Measurements from ENCODE around the gene STK32A. TPM values are rescaled to one million over a fixed set of nuclear protein-coding genes. Genes with fewer than 3 reads are reported as not detected.
A peak's percentile ranks its signal among the peaks of the same experiment; 100 is the strongest.

The STK32A gene
- total RNA-seq, 2 experiments from 2014 or later: not detected

DNA sequence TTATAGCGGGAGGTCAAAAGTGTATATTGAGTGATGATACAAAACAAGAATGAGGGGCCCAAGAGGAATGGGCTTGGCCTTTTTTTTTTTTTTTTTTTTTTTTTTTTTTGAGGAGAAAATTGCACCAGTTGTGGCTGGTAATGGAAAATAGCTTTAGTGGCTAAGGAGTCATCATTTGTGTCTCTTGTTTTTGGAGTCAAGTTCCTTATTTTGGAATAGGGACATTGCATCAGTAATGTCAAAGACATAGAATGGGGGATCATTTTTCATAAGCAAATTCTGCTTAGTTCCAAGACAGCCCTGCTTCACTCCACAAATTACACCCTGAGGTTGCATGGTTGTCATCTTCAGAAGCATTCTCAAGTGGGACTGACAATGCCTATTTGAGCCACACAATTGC is 137.4 kb downstream of the STK32A start:
- Mint-ChIP-seq H3K27ac (no peak overlapping the region), H3K27me3 (peaks cover 6% of the 10 kb centered on the region), H3K9me3 (ENCODE audit: low read depth) (no peaks in the 10 kb centered on the region), H3K4me3 (no peak overlapping the region), H3K4me1 (no peaks in the 10 kb centered on the region), H3K36me3 (no peaks in the 10 kb centered on the region)
- DNase-seq: no peak
- CTCF ChIA-PET: no interaction called here
- no peak for ATAC-seq

GRCh38 chr5:147373328-147373727 is 138.5 kb downstream of the STK32A start:
- H3K27me3 Mint-ChIP-seq: peaks cover 6% of the 10 kb centered on the region
- CTCF ChIA-PET: no interaction called here
- no peak overlapping the region for H3K4me3 Mint-ChIP-seq
- DNase-seq: no peak
- H3K4me1 Mint-ChIP-seq: no peaks in the 10 kb centered on the region
- no peak overlapping the region for H3K27ac Mint-ChIP-seq
- H3K36me3 Mint-ChIP-seq: no peaks in the 10 kb centered on the region
- no peaks in the 10 kb centered on the region for H3K9me3 Mint-ChIP-seq (ENCODE audit: low read depth)
- no peak for ATAC-seq

DNA sequence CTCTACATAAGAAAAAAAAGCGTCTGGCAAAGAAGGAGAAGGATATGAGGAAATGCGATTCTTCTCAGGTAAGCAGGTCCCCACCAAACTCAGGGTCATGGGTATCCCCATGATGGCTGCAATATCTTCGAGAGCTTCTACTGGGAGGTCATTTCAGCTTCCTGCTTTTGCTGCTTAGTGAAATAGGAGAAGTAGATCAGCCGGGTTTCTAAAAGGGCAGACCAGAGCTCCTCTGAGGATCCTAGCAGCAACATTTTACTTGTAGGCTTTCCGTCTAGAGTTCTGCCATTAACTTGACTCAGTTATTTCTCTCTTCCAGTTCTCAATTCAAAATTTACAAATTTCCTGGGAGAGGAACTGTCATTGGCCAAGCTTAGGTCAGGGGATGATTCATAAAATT is 140.3 kb downstream of the STK32A start:
- Mint-ChIP-seq H3K4me3 (no peak overlapping the region), H3K9me3 (ENCODE audit: low read depth) (peaks cover 3% of the 10 kb centered on the region), H3K4me1 (no peaks in the 10 kb centered on the region), H3K27ac (no peak overlapping the region), H3K27me3 (peaks cover 6% of the 10 kb centered on the region), H3K36me3 (no peaks in the 10 kb centered on the region)
- ATAC-seq: no peak
- DNase-seq: no peak
- CTCF ChIA-PET: no interaction called here

- Mint-ChIP-seq H3K4me1 (no peaks in the 10 kb centered on the region), H3K4me3 (no peak overlapping the region), H3K36me3 (no peaks in the 10 kb centered on the region), H3K9me3 (ENCODE audit: low read depth) (peaks cover 3% of the 10 kb centered on the region), H3K27ac (no peak overlapping the region), H3K27me3 (no peaks in the 10 kb centered on the region)
- no peak for DNase-seq
- no peak for ATAC-seq
- CTCF ChIA-PET: no interaction called here
Observed at GRCh38 chr5:147377682-147378081, 142.9 kb downstream of the STK32A start.

- Mint-ChIP-seq H3K27ac (no peak overlapping the region), H3K27me3 (no peaks in the 10 kb centered on the region), H3K9me3 (ENCODE audit: low read depth) (peaks cover 3% of the 10 kb centered on the region), H3K4me1 (no peaks in the 10 kb centered on the region), H3K36me3 (no peaks in the 10 kb centered on the region), H3K4me3 (no peak overlapping the region)
- no peak for ATAC-seq
- DNase-seq: no peak
- CTCF ChIA-PET: interaction anchor here (2.1 kb wide), 1 partner anchor 10 kb away, joined by 9 read pairs; no protein-coding TSS in a partner anchor
Observed at GRCh38 chr5:147381555-147381954, 146.7 kb downstream of the STK32A start.

DNA sequence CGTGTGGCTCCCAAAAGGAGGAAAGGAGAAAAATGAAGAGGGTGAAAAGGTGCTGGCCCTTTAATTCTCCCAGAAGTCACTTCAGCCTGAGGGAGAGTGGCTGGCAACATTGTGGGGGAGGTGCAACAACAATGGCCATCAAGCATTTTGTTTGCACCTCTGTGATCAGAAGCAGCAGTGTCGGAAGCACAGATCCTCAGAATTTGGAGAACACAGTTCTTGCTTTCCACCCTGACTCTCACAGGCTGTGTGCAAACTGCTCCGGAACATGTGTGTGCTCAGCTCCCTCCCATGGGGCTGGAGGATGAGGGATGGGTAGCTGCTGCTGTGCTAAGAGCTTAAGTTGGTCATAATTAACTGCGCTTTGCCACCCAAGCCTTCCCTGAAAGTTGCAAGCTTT is 147.9 kb downstream of the STK32A start:
- H3K4me3 Mint-ChIP-seq: no peak overlapping the region
- no peak overlapping the region for H3K27ac Mint-ChIP-seq
- no peaks in the 10 kb centered on the region for H3K4me1 Mint-ChIP-seq
- peaks cover 3% of the 10 kb centered on the region for H3K9me3 Mint-ChIP-seq (ENCODE audit: low read depth)
- peaks cover 2% of the 10 kb centered on the region for H3K27me3 Mint-ChIP-seq
- H3K36me3 Mint-ChIP-seq: no peaks in the 10 kb centered on the region
- DNase-seq (no peak), ATAC-seq (no peak)
- CTCF ChIA-PET: interaction anchor here (2.1 kb wide), 1 partner anchor 9 kb away, joined by 9 read pairs; no protein-coding TSS in a partner anchor

DNA sequence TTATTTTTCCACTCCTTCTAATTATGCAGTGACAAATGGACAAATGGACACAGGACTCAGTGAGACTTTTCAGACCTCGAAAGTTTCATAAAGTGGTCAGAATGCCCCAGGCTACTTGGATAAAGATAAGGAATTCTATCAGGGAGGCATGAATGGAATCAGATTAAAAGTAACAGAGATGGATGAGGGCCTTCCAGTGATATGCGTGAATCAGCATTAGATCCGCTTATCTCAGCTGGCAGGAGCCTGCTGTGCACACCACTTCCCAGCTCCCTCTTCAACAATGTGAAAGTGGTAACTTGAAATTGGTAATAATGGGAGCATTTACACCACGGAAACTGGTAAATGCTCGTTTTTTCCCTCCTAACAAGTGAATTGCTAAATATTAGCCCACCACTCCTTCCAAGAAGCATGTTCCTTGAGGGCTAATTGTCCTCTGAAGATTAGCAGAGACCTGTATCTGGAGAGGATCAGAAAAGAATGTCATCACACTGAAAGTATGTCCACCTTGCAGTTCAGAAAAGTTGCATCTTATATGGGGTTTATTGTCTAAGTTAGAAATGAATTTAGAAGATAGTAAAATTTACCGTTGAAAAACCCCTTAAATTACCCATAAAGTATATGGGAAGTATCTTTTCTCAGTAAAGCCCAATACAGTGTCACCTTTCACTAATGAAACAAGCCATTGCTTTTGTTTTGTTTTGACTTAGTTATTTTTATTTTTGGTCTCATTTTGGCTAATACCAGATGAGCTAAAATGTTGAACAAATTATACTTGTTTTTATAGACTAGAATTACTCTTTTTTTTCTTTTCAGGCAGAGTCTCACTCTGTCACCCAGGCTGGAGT is 149.7 kb downstream of the STK32A start:
- no peak for DNase-seq
- H3K36me3 Mint-ChIP-seq: no peaks in the 10 kb centered on the region
- no peak overlapping the region for H3K4me3 Mint-ChIP-seq
- ATAC-seq: no peak
- H3K27ac Mint-ChIP-seq: no peak overlapping the region
- peaks cover 5% of the 10 kb centered on the region for H3K27me3 Mint-ChIP-seq
- H3K9me3 Mint-ChIP-seq (ENCODE audit: low read depth): no peaks in the 10 kb centered on the region
- CTCF ChIA-PET: no interaction called here
- H3K4me1 Mint-ChIP-seq: no peaks in the 10 kb centered on the region

GRCh38 chr5:147387109-147387508 is 152.3 kb downstream of the STK32A start:
- ATAC-seq (no peak), DNase-seq (no peak)
- Mint-ChIP-seq H3K4me3 (no peak overlapping the region), H3K4me1 (no peaks in the 10 kb centered on the region), H3K27me3 (peaks cover 8% of the 10 kb centered on the region), H3K27ac (no peak overlapping the region), H3K9me3 (ENCODE audit: low read depth) (no peaks in the 10 kb centered on the region), H3K36me3 (no peaks in the 10 kb centered on the region)
- CTCF ChIA-PET: no interaction called here

GRCh38 chr5:147388184-147389108 is 153.6 kb downstream of the STK32A start:
- DNase-seq: no peak
- CTCF ChIA-PET: no interaction called here
- Mint-ChIP-seq H3K27ac (no peak overlapping the region), H3K9me3 (ENCODE audit: low read depth) (no peaks in the 10 kb centered on the region), H3K27me3 (peaks cover 8% of the 10 kb centered on the region), H3K4me1 (no peaks in the 10 kb centered on the region), H3K4me3 (no peak overlapping the region), H3K36me3 (no peaks in the 10 kb centered on the region)
- no peak for ATAC-seq

DNA sequence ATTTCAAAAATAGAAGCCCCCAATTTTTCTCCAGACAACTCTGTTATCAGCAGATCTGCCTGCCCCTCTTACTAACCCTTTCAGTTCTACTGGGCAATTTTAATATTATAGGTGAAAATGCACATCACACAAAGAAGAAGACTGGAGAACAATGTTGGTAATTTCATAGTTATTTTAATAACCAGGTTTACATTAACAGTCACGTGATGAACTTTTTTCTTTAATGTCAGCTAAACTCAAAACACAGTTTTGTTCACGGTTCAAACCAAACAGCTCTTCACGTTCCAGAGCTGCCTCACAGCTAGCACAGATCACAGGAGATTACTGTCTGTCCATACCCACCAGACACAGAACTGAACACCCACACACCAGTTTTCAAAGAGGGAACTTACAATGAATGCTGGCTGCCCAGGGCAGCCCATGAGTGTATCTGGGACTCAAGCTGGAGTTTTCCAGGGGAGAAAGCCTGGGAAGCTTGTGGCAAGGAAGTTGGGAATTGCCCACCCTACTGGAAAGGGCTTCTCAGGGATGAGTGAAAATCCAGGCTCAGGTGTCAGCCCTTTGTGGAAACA is 155.9 kb downstream of the STK32A start:
- Mint-ChIP-seq H3K4me3 (no peak overlapping the region), H3K4me1 (no peaks in the 10 kb centered on the region), H3K27me3 (peaks cover 8% of the 10 kb centered on the region), H3K27ac (no peak overlapping the region), H3K9me3 (ENCODE audit: low read depth) (no peaks in the 10 kb centered on the region), H3K36me3 (no peaks in the 10 kb centered on the region)
- CTCF ChIA-PET: interaction anchor here (2.5 kb wide), 1 partner anchor 9 kb away, joined by 9 read pairs; no protein-coding TSS in a partner anchor
- ATAC-seq: no peak
- DNase-seq: no peak

GRCh38 chr5:147391781-147392180 is 157.0 kb downstream of the STK32A start:
- Mint-ChIP-seq H3K9me3 (ENCODE audit: low read depth) (no peaks in the 10 kb centered on the region), H3K27ac (no peak overlapping the region), H3K27me3 (peaks cover 8% of the 10 kb centered on the region), H3K4me3 (no peak overlapping the region), H3K36me3 (no peaks in the 10 kb centered on the region), H3K4me1 (no peaks in the 10 kb centered on the region)
- ATAC-seq: peak; percentile 45
- no peak for DNase-seq
- CTCF ChIA-PET: interaction anchor here (2.5 kb wide), 1 partner anchor 10 kb away, joined by 9 read pairs; no protein-coding TSS in a partner anchor

DNA sequence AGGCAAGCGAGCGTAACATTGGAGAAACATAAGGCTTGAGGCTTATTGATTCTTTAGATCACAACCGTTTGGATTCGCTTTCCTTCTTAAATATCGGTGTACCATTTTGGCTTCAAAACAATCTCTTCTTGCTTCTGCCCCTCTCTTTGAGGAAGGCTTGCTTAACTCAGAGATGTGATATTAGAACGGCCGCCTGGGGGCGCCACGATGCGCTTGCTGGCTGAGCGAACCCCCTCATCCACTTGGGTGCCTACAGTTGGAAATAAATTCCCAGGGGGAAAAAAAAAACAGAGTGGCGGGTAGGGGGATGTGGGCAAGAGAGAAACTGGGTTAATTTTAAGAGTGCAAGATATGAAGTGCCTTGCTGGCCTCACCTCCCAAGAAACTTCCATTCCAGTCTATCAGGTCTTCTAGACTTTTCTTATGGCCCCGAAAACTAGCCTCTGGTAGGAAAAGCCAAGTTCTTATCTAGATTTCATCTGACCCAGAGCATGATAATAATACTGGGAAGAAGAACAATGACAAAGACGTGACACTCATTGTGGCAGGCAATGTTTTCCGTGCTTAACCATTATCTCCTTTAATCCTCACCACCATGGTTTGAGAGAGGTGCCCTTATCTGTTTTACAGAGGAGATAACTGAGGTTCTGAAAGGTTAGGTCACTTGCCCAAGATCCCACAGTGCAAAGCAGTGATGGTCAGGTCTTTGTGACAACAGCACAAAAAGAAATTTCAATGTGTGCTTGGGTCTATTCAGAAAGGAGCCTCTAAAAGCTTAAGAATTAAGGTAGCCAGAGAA is 159.2 kb downstream of the STK32A start:
- Mint-ChIP-seq H3K9me3 (ENCODE audit: low read depth) (no peaks in the 10 kb centered on the region), H3K4me1 (no peaks in the 10 kb centered on the region), H3K27ac (no peak overlapping the region), H3K27me3 (peaks cover 3% of the 10 kb centered on the region), H3K36me3 (no peaks in the 10 kb centered on the region), H3K4me3 (no peak overlapping the region)
- no peak for DNase-seq
- CTCF ChIA-PET: no interaction called here
- ATAC-seq: no peak
